ENCODE results near the gene OR2H1. TPM values are rescaled to one million over a fixed set of nuclear protein-coding genes. Genes with fewer than 3 reads are reported as not detected.

The OR2H1 gene
- total RNA-seq, 1 donor from 2014 or later = not detected

- no peak for DNase-seq (ENCODE audit: extremely low spot score, unreplicated experiment)
- TF ChIP-seq, protein P1, sequence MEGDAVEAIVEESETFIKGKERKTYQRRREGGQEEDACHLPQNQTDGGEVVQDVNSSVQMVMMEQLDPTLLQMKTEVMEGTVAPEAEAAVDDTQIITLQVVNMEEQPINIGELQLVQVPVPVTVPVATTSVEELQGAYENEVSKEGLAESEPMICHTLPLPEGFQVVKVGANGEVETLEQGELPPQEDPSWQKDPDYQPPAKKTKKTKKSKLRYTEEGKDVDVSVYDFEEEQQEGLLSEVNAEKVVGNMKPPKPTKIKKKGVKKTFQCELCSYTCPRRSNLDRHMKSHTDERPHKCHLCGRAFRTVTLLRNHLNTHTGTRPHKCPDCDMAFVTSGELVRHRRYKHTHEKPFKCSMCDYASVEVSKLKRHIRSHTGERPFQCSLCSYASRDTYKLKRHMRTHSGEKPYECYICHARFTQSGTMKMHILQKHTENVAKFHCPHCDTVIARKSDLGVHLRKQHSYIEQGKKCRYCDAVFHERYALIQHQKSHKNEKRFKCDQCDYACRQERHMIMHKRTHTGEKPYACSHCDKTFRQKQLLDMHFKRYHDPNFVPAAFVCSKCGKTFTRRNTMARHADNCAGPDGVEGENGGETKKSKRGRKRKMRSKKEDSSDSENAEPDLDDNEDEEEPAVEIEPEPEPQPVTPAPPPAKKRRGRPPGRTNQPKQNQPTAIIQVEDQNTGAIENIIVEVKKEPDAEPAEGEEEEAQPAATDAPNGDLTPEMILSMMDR (IDR thresholded peaks at IDR 0.05) = no peak
- Mint-ChIP-seq H3K4me1 (ENCODE audit: unreplicated experiment) (peaks cover 5% of the 10 kb centered on the region), H3K27me3 (ENCODE audit: unreplicated experiment) (no peaks in the 10 kb centered on the region), H3K4me3 (ENCODE audit: unreplicated experiment) (no peak overlapping the region), H3K36me3 (ENCODE audit: unreplicated experiment) (no peaks in the 10 kb centered on the region), H3K27ac (ENCODE audit: unreplicated experiment) (no peak overlapping the region), H3K9me3 (ENCODE audit: unreplicated experiment) (no peaks in the 10 kb centered on the region)
Observed at GRCh38 chr6:29504961-29505360, 48.0 kb downstream of the OR2H1 start.

DNA sequence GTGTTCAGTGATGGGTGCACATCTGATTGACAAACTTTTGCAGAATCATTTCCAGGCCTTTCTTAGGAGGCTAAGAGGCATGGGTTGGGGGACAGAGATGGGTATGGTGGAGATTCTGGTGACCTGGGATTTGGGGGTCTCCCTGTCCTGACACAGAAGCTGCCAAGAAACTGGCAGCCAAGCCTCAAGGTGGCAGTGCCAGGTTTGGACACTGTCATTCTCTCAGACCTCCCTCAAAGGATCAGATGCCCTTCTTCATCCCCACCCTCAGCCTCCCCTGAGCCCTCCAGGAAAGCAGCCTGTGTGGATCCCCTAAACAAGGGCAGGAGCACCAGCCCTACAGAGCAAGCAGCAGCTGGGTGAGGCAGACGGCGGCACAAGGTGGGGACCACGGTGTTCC is 48.9 kb downstream of the OR2H1 start:
- no peak overlapping the region for H3K4me3 Mint-ChIP-seq (ENCODE audit: unreplicated experiment)

GRCh38 chr6:29506446-29507067 is 49.6 kb downstream of the OR2H1 start:
- Mint-ChIP-seq H3K4me1 (ENCODE audit: unreplicated experiment) (peaks cover 5% of the 10 kb centered on the region), H3K4me3 (ENCODE audit: unreplicated experiment) (no peak overlapping the region), H3K27me3 (ENCODE audit: unreplicated experiment) (peaks cover 5% of the 10 kb centered on the region), H3K27ac (ENCODE audit: unreplicated experiment) (no peak overlapping the region), H3K9me3 (ENCODE audit: unreplicated experiment) (no peaks in the 10 kb centered on the region), H3K36me3 (ENCODE audit: unreplicated experiment) (no peaks in the 10 kb centered on the region)
- no peak for DNase-seq (ENCODE audit: extremely low spot score, unreplicated experiment)
- TF ChIP-seq, protein P1 (IDR thresholded peaks at IDR 0.05) = no peak

More for the DNA sequence above, 48.9 kb downstream of the OR2H1 start:
- Mint-ChIP-seq H3K36me3 (ENCODE audit: unreplicated experiment) (no peaks in the 10 kb centered on the region), H3K9me3 (ENCODE audit: unreplicated experiment) (no peaks in the 10 kb centered on the region), H3K4me1 (ENCODE audit: unreplicated experiment) (peaks cover 5% of the 10 kb centered on the region), H3K27me3 (ENCODE audit: unreplicated experiment) (peaks cover 2% of the 10 kb centered on the region), H3K27ac (ENCODE audit: unreplicated experiment) (no peak overlapping the region)
- TF ChIP-seq, protein P1 (IDR thresholded peaks at IDR 0.05) = no peak
- no peak for DNase-seq (ENCODE audit: extremely low spot score, unreplicated experiment)

- TF ChIP-seq, protein P1 (IDR thresholded peaks at IDR 0.05) = no peak
- H3K36me3 Mint-ChIP-seq (ENCODE audit: unreplicated experiment) = no peaks in the 10 kb centered on the region
- peaks cover 5% of the 10 kb centered on the region for H3K27me3 Mint-ChIP-seq (ENCODE audit: unreplicated experiment)
- no peak overlapping the region for H3K27ac Mint-ChIP-seq (ENCODE audit: unreplicated experiment)
- peaks cover 5% of the 10 kb centered on the region for H3K4me1 Mint-ChIP-seq (ENCODE audit: unreplicated experiment)
- no peaks in the 10 kb centered on the region for H3K9me3 Mint-ChIP-seq (ENCODE audit: unreplicated experiment)
- H3K4me3 Mint-ChIP-seq (ENCODE audit: unreplicated experiment) = no peak overlapping the region
- DNase-seq (ENCODE audit: extremely low spot score, unreplicated experiment) = peak; percentile 75
Observed at GRCh38 chr6:29507319-29507718, 50.4 kb downstream of the OR2H1 start.

- Mint-ChIP-seq H3K27ac (ENCODE audit: unreplicated experiment) (no peak overlapping the region), H3K4me1 (ENCODE audit: unreplicated experiment) (no peaks in the 10 kb centered on the region), H3K9me3 (ENCODE audit: unreplicated experiment) (no peaks in the 10 kb centered on the region), H3K36me3 (ENCODE audit: unreplicated experiment) (no peaks in the 10 kb centered on the region), H3K27me3 (ENCODE audit: unreplicated experiment) (peaks cover 5% of the 10 kb centered on the region), H3K4me3 (ENCODE audit: unreplicated experiment) (no peak overlapping the region)
- TF ChIP-seq, protein P1 (IDR thresholded peaks at IDR 0.05) = no peak
- peak; percentile 73 for DNase-seq (ENCODE audit: extremely low spot score, unreplicated experiment)
Observed at GRCh38 chr6:29509239-29509638, 52.3 kb downstream of the OR2H1 start.

All from osteocyte (in vitro differentiated cells).